Mesenteric fat pad (tissue), 1 donor: ENCODE results near the gene CALML3. TPM values are rescaled to one million over a fixed set of nuclear protein-coding genes. Genes with fewer than 3 reads are reported as not detected.
A peak's percentile ranks its signal among the peaks of the same experiment; 100 is the strongest.

Experiments
- DNase-seq: peaks from one replicate; pipeline ENCODE4 v3.0.0-alpha.2; 2020; ENCODE audit warnings: low spot score
- total RNA-seq: library from RNA; stranded (reverse); fragmentation: NEBNext Ultra II Directional; extraction: Animal tissue kit (Norgen Biotek cat#: 25700); gene quantifications from one replicate; pipeline ENCODE4 v1.2.1, GENCODE V29; 2021
- donor health status: DM: yes; HTN: yes; CAD: no.

Gene CALML3
- total RNA-seq, 1 donor from 2014 or later, result not detected

DNA sequence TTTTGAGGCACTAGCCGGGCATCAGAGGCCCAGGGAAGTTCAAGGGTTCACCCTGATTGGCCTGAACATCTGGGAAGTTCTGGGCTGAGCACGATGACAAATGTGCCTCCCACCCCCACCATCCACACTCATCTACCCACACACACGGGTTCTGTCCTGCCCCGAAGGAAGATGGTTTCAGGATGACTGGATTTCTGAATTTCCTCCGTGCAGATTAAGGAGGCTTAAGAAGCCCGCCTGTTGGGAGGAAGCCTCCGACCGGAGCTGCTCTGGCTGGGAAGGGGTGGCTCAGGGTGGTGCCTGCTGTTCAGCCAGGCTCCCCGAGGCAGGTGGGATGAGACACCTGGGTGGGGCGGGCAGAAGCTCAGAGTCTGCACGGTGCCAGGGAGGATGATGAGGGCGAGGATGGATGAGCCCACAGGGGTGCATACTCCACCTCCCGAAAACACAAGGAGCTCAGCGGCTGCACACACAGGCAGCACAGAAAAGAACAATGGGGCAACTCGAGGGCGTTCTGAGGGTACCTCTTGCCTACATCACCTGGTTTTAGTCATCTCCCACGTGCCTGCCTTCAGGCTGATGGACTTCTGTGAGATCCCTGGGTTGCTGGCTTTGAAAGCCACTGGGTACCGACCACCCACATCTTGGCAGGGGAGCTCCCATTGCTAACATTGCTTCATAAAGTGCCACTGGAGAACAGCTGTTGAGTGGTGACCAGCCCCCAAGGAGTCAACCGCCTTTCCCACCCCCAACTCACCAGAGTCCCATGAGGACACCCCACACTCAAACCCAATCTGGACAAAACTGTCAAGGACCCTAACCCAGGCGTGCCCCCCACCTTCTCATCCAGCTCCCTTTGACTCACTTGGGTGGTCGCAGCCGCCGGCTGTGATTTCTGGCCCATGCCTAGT, 41.2 kb downstream of the CALML3 start:
- peak; percentile 72 for DNase-seq

DNA sequence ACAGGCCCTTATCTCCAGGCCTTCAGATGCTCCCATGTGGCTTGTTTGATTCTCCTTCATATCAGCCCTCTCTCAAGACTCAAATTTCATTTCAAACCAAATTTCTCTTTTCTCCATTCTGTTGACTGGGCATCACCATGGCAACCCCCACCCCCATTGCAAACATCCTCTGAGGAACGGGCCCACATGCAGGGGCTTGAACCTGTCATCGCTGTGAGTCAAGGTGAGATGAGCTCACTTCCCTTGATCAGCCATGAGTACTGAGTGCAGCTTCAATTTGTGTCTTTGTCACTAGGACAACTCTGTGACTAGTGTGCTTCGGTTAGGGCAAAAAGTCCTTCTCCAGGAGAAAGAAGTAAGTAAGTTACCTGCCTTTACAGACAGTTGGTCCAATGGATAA, 41.9 kb downstream of the CALML3 start:
- DNase-seq, result peak; percentile 47

DNA sequence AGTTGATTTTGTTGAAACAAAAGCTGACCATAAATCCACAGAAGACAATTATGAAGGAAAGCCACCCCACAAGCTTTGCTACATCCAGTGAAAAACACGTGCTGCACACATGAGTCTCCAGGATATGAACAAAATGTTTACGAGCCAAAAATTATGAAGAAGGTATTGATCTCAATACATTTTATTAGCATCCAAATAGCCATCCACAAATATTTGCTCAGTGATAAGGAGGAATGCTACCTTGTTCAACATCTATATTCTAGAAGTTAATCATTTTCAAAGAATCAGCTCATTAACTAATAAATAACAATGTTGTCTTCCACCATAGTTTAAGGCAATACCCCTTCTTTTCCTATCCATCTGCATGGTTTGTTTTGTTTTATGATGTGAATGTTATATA, 42.7 kb downstream of the CALML3 start:
- DNase-seq, result no peak

DNA sequence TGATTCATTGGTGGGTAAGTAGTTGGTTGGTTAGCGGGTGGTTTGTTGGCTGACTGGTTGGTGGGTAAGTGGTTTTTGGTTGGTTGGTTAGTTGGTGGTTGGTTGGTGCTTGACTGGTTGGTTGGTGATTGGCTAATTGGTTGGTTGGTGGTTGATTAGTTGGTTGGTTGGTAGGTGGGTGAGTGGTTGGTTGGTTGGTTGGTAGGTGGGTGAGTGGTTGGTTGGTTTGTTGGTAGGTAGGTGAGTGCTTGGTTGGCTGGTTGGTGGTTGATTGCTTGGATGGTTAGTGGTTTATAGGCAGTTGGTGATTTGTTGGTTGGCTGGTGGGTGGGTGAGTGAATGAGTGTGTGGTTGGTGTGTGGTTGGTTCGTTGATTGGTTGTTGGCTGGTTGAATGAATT, 44.2 kb downstream of the CALML3 start:
- DNase-seq, result no peak

DNA sequence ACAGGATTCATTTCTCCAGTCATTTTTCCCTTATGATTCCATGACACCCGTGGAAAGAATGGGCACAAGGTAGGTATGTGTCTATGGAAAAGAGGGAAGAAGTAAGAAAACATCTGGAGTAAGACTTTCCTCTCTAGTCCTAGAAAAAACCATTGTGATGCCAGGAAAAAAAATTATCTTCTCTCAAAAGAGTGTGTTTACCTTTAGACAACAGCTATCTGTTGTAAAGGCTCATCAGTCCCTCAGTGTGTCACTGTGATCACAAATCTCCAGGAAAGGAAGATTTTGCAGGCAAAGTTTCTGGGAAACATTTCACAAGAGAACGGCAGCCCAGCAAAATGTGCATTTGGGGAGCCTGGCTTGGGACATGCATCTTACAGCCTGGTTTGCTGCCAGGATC, 44.8 kb downstream of the CALML3 start:
- no peak for DNase-seq

DNA sequence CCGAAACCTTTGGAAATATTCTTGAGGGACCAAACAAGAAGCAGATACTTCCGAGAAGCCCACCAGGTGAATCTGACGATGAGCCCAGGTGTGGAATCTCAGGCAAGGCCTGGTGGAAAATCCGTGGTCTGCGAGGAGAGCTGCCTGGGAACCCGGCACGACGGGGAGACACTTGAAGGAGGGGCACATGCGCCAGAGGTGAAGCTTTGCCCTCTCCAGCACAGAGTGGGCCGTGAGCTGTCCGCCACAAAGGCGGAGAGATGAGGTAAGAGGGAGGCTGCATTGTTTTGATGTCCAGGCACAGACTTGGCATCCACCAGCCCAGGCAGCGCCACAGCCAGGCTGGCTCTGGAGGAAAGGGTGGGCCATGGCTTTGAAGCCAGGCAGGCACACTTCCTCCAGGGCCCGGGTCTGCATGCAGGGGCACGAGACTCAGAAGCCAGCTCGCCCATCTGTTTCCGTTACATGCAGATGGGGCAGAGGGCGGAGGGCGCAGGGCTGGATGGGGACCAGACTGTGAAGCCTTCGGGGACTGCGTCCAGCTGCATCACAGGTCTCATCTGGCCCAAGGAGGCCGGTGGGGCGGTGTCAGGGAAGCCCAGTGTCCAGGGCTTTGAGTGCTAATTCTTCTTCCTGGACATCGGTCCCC, 45.4 kb downstream of the CALML3 start:
- DNase-seq, result no peak

DNA sequence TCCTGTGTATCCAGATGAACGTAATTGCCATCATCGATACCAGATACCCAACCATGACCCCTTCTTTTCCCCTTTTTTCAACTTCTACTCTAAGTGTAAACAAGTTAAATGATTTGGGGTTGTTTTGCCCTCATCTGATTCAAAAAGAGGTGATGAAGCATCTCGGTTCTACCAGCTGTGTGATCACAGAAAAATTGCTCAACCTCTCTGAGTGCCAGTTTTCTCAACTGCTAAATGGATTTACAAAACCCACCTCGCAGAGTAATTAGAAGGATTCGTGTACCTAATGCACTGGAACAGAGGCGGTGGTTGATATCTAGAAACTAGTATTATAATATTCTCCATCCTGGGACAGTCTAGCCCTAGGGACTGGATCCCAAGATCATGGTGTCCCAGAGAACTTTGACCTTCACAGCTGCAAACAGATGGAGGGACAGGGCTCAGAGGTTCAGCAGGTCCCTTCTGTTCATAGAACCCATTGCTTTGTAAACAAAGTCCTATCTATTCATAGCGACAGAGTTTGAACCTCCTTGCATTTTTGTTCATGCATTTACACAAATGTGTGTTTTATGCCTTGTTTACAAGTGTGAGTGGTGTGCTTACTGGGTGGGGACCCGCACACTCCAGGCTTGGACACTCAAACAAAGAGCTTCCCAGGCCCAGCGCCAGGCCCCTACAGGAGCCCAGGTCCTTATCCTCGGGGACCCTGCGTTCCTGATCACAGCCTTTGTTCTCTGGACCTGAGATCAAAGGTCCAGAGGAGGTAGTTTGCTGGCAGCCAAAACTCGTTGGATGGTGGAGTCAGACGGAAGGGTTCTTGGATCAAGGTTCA, 46.4 kb downstream of the CALML3 start:
- no peak for DNase-seq

DNA sequence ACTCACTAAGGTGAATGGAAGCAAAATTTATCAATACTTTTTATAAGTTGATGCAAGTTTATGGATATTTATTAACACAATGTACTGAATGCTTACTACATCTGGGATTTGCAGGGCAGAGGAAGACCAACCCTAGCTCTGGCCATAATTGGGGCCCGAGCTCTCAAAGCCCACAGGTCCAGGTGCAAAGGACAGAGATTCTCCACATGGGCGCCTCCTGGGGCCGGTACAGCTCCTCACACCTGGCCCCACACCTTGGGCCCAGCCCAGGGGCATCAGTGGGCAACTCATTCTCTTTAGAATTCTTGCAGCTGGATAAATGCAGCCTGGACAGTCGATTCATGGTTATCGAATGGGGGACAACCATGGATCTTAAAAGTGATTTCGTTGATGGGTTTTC, 47.1 kb downstream of the CALML3 start:
- no peak for DNase-seq

DNA sequence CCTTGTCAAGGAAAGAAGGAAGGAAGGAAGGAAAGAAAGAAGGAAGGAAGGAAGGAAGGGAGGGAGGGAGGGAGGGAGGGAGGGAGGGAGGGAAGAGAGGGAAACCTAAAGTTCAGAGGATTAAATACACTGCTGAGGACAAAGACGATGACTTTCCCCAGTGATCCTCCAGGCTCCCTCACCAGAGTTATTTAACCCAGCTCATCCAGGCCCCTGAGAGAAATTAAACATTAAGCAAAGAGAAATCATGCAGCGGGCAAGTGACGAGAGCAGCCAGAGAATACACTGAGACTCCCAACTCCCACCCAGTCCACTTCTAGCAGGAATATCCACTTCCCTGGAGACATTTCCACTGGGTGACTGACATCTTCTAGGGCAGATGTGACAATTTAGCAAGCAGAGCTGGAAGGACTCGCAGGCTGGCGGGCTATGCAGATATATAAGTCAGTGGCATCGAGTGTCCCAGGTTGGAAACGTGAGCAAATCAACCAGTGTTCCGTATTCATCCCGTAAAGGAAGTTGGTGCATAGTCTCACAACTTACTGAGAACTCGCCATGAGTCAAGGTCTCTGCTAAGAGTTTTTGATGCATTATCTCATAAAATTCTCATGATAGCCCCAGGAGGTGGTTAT, 48.7 kb downstream of the CALML3 start:
- no peak for DNase-seq

DNA sequence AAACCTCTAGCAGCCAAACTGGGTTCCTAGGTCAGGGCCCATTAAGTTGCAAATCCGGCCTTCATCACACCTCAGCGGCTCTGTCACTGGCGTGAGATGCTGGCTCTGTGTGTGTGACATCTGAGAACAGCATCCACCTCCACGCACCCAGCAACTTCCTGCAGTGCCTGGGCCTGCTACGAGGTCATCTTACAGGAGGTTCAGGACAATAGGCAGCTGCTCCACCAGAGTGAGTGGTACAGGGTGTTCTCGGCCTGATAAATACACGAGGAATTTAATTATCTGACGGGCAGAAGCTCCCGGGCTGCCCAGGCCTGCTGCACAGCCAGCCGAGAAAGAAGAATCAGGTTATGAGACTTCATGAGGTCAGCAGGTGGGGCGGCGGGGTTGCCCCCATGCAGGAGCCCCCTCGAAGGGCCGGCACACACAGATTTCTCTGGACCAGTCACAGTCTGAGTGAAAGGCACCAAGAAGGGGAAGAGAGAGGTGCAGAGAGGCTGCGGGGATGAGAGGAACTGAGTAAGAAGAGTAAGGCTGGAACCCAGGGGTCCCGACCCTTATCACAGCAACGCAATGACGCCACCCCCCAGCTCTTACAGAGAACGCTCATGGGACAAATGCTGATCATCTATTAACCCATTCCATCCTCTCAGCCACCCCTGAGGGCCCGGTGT, 49.3 kb downstream of the CALML3 start:
- DNase-seq, result no peak

DNA sequence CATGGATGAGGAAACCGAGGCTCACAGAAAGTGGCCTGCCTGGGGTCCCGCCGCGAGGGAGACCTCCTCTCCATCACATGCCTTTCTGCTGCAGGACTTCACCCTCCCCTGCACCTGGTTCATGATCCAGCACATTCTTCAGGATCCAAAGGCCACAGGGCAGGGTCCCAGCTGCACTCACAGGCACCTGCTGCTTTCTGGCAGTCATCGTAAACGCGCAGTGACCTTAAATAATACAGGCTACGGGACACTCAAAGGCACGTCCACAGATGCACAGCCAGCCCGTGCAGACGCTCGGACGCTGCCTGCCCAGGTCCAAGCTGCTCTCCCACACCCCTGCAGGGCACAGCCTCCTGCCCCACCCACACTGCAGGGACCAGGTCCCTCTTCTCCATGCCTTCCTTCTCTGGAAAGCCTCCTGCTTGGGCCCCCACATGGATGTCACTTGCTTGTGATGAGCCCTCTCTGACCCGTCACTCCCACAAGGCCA, 49.9 kb downstream of the CALML3 start:
- DNase-seq, result no peak

DNA sequence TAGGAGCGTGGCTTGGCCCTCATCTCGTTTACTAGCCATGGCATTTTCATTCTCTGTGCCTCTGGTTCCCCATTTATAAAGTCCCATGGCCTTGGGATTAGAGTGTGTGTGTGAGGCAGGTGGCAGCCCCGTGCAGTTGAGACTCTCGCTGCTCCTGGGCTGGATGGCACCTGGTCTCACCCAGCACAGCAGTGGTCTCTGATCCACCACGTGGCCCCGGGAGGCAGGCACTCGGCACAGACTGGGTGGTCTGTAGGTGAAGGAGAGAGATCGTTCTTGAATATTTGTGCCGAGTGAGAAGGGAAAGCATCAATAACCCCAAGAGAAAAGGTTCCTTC, 50.4 kb downstream of the CALML3 start:
- DNase-seq, result no peak

DNA sequence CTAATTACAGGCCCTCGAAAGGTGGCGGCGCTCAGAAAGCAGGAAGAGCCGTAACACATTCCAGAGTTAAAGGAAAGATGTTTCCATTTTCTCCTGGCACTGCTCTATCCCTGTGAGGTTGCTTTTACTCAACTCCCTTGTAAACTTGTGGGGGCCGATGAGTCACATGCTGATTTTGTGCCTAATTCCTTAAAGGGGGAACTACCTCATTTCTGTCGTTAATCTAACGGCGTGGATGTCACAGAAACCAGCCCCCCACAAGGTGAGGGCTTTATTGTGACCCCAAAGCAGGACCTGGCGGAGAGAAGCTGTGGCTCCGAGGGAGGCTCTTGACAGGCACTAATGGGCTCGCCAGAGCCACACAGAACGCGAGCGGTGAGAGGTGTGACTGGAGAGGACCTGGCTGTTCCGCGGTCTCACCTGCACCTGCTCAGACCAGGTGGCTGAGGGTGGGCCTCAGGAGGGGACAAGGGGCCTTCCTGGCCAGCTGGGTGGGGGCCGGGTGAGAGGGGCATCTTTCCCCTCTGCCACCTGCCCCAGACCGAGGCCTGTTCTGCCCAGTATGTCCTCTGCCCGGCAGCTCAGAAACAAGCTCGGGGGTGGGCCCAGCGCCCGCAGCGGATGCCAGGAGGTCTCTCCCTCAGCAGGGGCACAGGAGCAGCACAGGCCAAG, 50.9 kb downstream of the CALML3 start:
- peak; percentile 87 for DNase-seq

DNA sequence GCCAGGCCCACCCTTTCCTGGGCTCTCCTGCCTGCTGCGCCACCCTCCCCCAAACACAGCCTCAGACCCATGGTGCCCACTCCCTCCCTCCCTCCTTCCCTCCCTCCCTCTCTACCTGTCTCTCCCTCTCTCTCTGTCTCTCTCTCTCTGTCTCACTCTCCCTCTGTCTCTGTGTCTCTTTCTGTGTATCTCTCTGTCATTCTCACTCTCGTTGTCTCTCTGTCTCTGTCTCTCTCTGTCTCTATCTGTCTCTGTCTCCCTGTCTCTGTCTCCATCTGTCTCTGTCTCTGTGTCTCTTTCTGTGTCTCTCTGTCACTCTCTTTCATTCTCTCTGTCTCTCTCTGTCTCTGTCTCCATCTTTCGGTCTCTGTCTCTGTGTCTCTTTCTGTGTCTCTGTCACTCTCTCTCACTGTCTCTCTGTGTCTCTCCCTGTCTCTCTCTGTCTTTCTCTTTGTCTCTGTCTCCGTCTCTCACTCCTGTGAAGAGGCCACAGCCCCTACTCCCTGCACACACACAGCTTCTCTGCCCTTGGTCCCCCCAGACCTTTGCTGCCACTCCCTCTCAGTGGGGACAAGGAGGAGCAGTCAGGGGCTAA, 51.5 kb downstream of the CALML3 start:
- no peak for DNase-seq

Other genes with a start within 250 kb of the CALML3 start
- not detected for gene UCN3, start 160.0 kb upstream of the CALML3 start, total RNA-seq
- not detected for gene TUBAL3, start 120.1 kb upstream of the CALML3 start, total RNA-seq
- 164 TPM for gene NET1, start 112.4 kb upstream of the CALML3 start, total RNA-seq
- gene CALML5, start 25.4 kb upstream of the CALML3 start, total RNA-seq, result not detected
- gene ASB13, start 141.6 kb downstream of the CALML3 start, total RNA-seq, result 23.5 TPM
- gene TASOR2, start 159.9 kb downstream of the CALML3 start, total RNA-seq, result 55.8 TPM